Purkinje cell (primary cell): Measurements from ENCODE around the gene WDR47. TPM values are rescaled to one million over a fixed set of nuclear protein-coding genes. Genes with fewer than 3 reads are reported as not detected.

ENCODE experiments used
- polyA plus RNA-seq: library from polyadenylated mRNA; unstranded; fragments of >200 nt; fragmentation: Nextera tagmentation; gene quantifications from 2 replicates; pipeline ENCODE4 v1.2.1, GENCODE V29; 2014

The WDR47 gene
- 12.9 and 31.9 TPM in 2 replicates for polyA plus RNA-seq

DNA sequence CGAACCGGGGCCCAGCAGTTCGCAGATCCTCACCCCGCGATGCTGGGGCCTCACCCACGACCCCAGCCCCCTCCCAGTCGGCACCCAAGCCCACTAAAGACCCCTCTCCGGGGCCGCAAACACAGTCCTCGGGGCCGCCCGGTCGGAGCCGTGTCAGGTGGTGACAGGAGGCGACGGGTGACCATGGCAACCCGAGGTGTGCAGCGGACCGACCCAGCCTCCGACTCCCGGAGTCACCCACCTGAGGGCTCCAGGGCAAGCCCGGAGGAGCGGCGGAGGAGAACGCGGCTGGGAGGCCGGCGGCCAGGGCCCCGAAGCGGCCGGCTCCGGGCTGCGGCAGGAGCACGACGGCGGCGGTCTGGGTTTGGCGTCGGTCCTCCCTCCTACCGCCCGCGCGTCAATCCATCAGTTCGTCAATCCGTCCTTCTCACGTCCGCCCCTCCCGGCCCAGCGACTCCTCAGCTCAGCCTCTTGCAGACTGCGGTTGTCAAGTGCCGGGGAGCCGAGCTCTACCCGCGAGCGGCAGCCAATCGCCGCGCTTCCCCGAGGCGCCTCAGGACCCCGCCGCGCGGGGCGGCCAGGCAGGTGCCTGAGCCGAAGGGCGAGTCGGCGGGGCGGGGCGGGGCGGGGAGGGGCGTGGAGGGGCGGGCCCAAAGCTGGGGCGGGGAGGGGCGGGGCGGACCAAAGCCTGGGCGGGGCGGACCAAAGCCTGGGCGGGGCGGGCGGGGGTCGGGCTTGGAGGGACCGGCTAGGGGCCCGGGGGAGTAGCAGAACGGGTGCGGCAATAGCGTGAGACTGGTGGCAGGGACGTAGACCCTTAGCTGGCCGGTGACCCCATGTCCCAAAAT lies at the start of gene WDR47:
TSS of gene WDR47 (minus strand) at position 482 of the 848 bp plus-strand sequence. CDS start 18,590 bp downstream, outside the sequence.

DNA sequence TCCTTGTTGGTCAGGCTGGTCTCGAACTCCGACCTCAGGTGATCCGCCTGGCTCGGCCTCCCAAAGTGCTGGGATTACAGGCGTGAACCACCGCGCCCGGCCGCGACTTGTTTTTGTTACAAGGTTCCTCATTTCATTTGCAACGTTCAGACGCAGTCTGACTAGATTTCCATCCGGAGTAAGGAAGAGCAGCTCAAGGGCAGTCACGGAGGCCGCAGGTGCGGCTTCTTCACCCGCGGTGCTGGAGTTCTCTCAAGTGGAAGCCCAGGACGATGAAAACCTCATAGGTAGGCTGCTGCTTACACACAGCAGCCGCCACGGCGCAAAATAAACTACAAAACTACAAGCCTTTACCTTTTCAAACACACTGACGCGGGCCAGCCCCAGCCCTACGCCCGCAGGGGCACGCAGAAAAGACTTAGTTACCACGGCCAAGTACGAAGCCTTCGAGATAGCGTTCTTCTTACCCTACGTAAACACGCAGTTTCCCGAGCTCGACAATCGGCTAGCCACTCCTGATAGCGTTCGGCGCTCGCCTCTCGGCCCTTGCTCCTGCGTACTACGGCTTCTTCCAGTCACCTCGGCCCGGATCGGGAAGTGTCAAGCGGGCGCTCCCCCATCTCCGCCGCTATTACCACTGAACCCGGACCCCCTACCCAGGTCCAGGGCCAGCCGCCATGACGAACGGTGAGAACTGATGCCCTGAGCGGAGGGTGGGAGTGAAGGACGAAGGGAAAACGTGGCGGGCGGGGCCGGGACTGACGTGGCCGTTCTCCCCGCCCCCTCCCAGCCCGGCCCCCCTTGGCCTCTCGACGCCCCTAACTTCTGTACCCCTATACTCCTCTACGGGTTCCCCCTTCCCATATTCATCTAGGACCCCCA lies 48.5 kb upstream of the WDR47 start, which contains the start of gene TMEM167B:
TSS of gene TMEM167B (plus strand) at position 569 of the 882 bp plus-strand sequence. CDS start at position 678, 109 bp downstream.

DNA sequence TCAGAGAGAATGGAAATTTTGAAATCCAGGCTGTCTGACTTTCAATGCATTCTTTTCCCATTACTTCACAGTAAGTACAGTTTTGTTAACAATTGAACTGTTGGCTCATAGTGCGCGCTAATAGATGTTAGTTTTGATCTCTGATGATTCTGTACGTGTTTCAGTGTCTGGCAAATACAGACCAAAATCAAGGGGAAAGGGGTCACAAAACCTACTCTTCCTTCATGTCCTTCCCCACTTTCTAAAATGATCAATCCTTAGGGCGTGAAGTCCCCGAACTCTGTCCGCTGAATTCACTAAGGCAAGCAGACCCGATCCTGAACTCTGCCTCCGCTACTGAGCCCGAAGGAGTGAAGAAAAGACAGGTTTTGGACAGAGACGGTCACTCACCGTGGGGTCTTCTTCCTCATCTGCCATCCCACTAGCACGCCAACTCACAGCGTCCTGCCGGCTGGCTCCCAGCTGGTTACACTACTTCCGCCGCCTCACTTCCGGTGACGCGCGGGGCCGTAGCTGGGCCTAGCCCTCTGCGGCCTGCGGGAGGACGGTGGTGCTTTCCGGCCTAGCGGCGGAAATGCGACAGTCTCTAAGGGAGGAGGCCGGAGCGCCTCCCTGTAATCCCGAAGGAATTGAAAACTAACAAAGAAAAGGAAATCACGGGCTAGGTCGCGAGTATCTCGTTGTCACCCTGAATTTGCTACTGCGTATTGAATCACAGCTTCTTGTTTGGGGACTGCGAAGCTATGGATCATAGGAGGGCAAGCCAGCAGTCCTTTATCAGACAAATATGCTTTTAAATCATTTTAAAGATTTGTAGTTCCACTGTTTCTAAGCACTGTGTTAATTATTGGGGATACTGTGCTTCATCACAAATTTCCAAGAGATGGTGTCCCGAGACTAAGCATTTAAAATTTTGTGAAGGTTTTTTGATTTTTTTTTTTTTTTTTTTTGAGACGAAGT lies 33.9 kb upstream of the WDR47 start, which contains the start of gene TAF13:
TSS of gene TAF13 (minus strand) at position 473 of the 960 bp plus-strand sequence. CDS start at position 417, 56 bp downstream.

DNA sequence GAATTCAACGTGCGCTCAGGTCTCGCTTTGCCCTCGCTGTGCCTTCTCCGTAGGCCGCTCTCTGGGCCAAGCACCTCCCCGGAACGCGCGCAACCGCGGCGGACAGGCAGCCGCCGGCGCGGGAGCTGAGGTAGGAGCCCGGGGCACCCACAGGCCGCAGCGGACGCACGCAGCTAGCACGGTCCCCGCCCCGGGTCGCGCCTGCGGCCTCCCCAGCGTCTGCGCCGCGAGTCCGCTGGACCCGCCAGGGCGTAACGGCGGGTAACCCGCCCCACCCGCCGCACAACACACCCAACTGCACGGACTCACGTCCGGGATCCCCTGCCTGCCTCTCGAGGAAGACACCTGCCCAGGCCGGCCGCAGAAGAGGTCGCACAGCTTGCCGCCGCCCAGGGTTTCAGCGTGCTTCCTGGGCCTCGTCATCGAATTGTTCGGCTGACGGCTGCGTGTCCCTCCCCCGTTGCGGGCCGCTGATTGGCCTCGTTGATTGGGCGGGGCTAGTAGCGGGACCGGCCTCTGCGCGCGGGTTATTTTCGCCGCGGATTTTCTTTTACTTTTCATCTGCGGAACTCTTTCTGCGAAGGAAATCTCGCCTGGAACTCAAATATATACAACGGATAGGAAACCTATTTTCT lies 78.7 kb downstream of the WDR47 start, which contains the start of gene CLCC1:
TSS of gene CLCC1 (minus strand) at position 433 of the 635 bp plus-strand sequence. CDS start 13,047 bp downstream, outside the sequence.

Other genes with a start within 250 kb of the WDR47 start
- not detected in 2 replicates for gene AKNAD1, start 185.0 kb downstream of the WDR47 start, polyA plus RNA-seq
- 8.1 and 11.3 TPM in 2 replicates for gene GPSM2, start 165.1 kb downstream of the WDR47 start, polyA plus RNA-seq
- gene CLCC1, start 78.6 kb downstream of the WDR47 start, polyA plus RNA-seq: 24.1 and 35.3 TPM in 2 replicates
- gene TAF13, start 33.9 kb upstream of the WDR47 start, polyA plus RNA-seq: 40.5 and 52.2 TPM in 2 replicates
- 39.3 and 53.8 TPM in 2 replicates for gene TMEM167B, start 48.7 kb upstream of the WDR47 start, polyA plus RNA-seq
- 2.1 and 6.5 TPM in 2 replicates for gene ELAPOR1, start 72.0 kb upstream of the WDR47 start, polyA plus RNA-seq
- 193 and 222 TPM in 2 replicates for gene SARS1, start 171.8 kb upstream of the WDR47 start, polyA plus RNA-seq
- 4.2 and 6.6 TPM in 2 replicates for gene CELSR2, start 207.4 kb upstream of the WDR47 start, polyA plus RNA-seq
- 4.5 TPM in 1 of 2 replicates, not detected in the other for gene PSRC1, start 241.0 kb upstream of the WDR47 start, polyA plus RNA-seq